GM12878 (cell line): Measurements from ENCODE around the gene MBD5. TPM values are rescaled to one million over a fixed set of nuclear protein-coding genes. Genes with fewer than 3 reads are reported as not detected.

Experiments
- ATAC-seq: fragments of 200-7000 bp; cut with Tn5 transposase; 3 replicates; pipeline ENCODE4 v1.9.1; 2020; ENCODE audit warnings: mild to moderate bottlenecking, moderate library complexity
- BruUV-seq: library from RNA; stranded (reverse); fragments of 400-500 nt; replicated peaks from 2 replicates; lab custom pipeline; 2021; lab: Mats Ljungman, UMichigan
- CTCF ChIA-PET: fragments of 300-600 bp; sonication (Branson Sonifier 250); formaldehyde crosslinking; extraction: SDS; loops from one replicate; lab custom pipeline; 2021; ENCODE audit warnings: inconsistent platforms; lab: Yijun Ruan, JAX
- POLR2A ChIA-PET: fragments of 350-600 bp; formaldehyde crosslinking; extraction: SDS; loops from one replicate; lab custom pipeline; 2021; ENCODE audit warnings: inconsistent platforms; lab: Charles Lee
- RAD21 ChIA-PET: fragments of 300-600 bp; sonication (Branson Sonifier 250); formaldehyde crosslinking; loops from one replicate; lab custom pipeline; 2023; ENCODE audit warnings: antibody characterized with exemption; ENCODE audit not compliant: unreplicated experiment; lab: Charles Lee
- SMC1A ChIA-PET: fragments of 300-600 bp; sonication (Branson Sonifier 250); formaldehyde crosslinking; loops from one replicate; lab custom pipeline; 2023; ENCODE audit not compliant: unreplicated experiment, uncharacterized antibody; lab: Charles Lee
- DNase-seq: peaks from one replicate; pipeline ENCODE4 v3.0.0-alpha.2; 2011; ENCODE audit warnings: low read depth, low spot score
- FAIRE-seq: peaks from 3 replicates; lab custom pipeline; 2011; peaks lifted over from hg19 to GRCh38; lab: Jason Lieb, UNC
- H2AFZ ChIP-seq: 2 replicates; pipeline ENCODE4 v1.6.0; 2011; ENCODE audit warnings: low read depth, low read length, control low read depth; ENCODE audit not compliant: control insufficient read depth
- H3K27ac ChIP-seq: 2 replicates; pipeline ENCODE4 v1.5.1; 2011; ENCODE audit warnings: control low read depth; ENCODE audit not compliant: control insufficient read depth, insufficient read depth
- H3K27me3 ChIP-seq, 2 experiments: replicated peaks in 1 of 2; 2 replicates each; pipeline versions ENCODE4 v1.6.0 to v1.6.1; 2011; ENCODE audit warnings: low read length in 1 of 2; ENCODE audit not compliant: control insufficient read depth in 2 of 2, insufficient read depth in 2 of 2
- H3K36me3 ChIP-seq, 2 experiments: 2 replicates each; pipeline ENCODE4 v1.5.1; 2011; ENCODE audit warnings: low read length in 1 of 2; ENCODE audit not compliant: control insufficient read depth in 2 of 2, insufficient read depth in 2 of 2
- H3K4me1 ChIP-seq: 2 replicates; pipeline ENCODE4 v1.6.1; 2011; ENCODE audit warnings: mild to moderate bottlenecking, low read length, moderate library complexity, mixed read lengths; ENCODE audit not compliant: control insufficient read depth, insufficient read depth
- H3K4me2 ChIP-seq: 2 replicates; pipeline ENCODE4 v1.6.0; 2011; ENCODE audit warnings: control low read depth; ENCODE audit not compliant: control insufficient read depth, insufficient read depth
- H3K4me3 ChIP-seq: fragments of 200-600 bp; sonication (generic); 2 replicates; pipeline ENCODE4 v1.5.1; 2016
- H3K79me2 ChIP-seq: 2 replicates; pipeline ENCODE4 v1.6.0; 2011; ENCODE audit warnings: low read length; ENCODE audit not compliant: control insufficient read depth, insufficient read depth
- H3K9ac ChIP-seq: 2 replicates; pipeline ENCODE4 v1.8.0; 2011; ENCODE audit warnings: low read length, control low read depth, mixed read lengths; ENCODE audit not compliant: control insufficient read depth, insufficient read depth
- H3K9me3 ChIP-seq: replicated peaks from 3 replicates; pipeline ENCODE4 v1.5.1; 2011; ENCODE audit warnings: mild to moderate bottlenecking, low read length; ENCODE audit not compliant: control insufficient read depth, insufficient read depth
- H4K20me1 ChIP-seq: 2 replicates; pipeline ENCODE4 v1.6.0; 2011; ENCODE audit not compliant: control insufficient read depth, insufficient read depth
- BACH1 ChIP-seq: fragments of 450-650 bp; IDR thresholded peaks from 2 replicates; pipeline ENCODE4 v1.6.1; 2017; ENCODE audit warnings: mild to moderate bottlenecking, borderline replicate concordance
- CBFB ChIP-seq: IDR thresholded peaks from 2 replicates; pipeline ENCODE4 v1.6.1; 2016; ENCODE audit warnings: antibody characterized with exemption, low read depth
- CBX5 ChIP-seq: sonication (generic); IDR thresholded peaks from 2 replicates; pipeline ENCODE4 v1.6.1; 2016; ENCODE audit warnings: low read depth, moderate library complexity, mild to moderate bottlenecking, inconsistent platforms
- CEBPZ ChIP-seq: fragments of 150-350 bp; IDR thresholded peaks from 2 replicates; pipeline ENCODE4 v1.6.1; 2016; ENCODE audit warnings: low read depth, low read length
- HCFC1 ChIP-seq: fragments of 150-350 bp; IDR thresholded peaks from 2 replicates; pipeline ENCODE4 v1.6.1; 2014; ENCODE audit warnings: low read length
- IKZF1 ChIP-seq: fragments of 450-650 bp; conservative IDR thresholded peaks from 2 replicates; pipeline ENCODE4 v1.6.1; 2017; ENCODE audit warnings: antibody characterized with exemption, mild to moderate bottlenecking
- JUND ChIP-seq: IDR thresholded peaks from 2 replicates; pipeline ENCODE4 v1.6.1; 2012; ENCODE audit warnings: low read depth, mild to moderate bottlenecking, low read length, improper control_type of control experiment, moderate library complexity
- KAT2A ChIP-seq: conservative IDR thresholded peaks from 2 replicates; pipeline ENCODE4 v1.6.1; 2011; ENCODE audit warnings: low read depth, low read length; ENCODE audit not compliant: control insufficient read depth
- MAX ChIP-seq: IDR thresholded peaks from 2 replicates; pipeline ENCODE4 v1.6.1; 2012; ENCODE audit warnings: low read depth, low read length, improper control_type of control experiment
- NR2C2 ChIP-seq: IDR thresholded peaks from 2 replicates; pipeline ENCODE4 v1.6.1; 2011; ENCODE audit warnings: borderline replicate concordance, low read depth; ENCODE audit not compliant: control insufficient read depth, insufficient read length
- NRF1 ChIP-seq: conservative IDR thresholded peaks from 2 replicates; pipeline ENCODE4 v1.6.1; 2011; ENCODE audit warnings: mild to moderate bottlenecking, low read depth, low read length, improper control_type of control experiment
- PAX5 ChIP-seq: IDR thresholded peaks from 2 replicates; pipeline ENCODE4 v1.6.1; 2011; ENCODE audit warnings: low read depth, low read length, borderline replicate concordance
- POLR2AphosphoS2 ChIP-seq: IDR thresholded peaks from 2 replicates; pipeline ENCODE4 v1.6.1; 2011; ENCODE audit warnings: low read depth, mild to moderate bottlenecking, low read length, improper control_type of control experiment, moderate library complexity
- SMARCA5 ChIP-seq: fragments of 450-650 bp; IDR thresholded peaks from 2 replicates; pipeline ENCODE4 v1.6.1; 2017; ENCODE audit warnings: mild to moderate bottlenecking
- STAT1 ChIP-seq: fragments of 450-650 bp; conservative IDR thresholded peaks from 2 replicates; pipeline ENCODE4 v1.6.1; 2014; ENCODE audit warnings: antibody characterized with exemption, mild to moderate bottlenecking
- STAT3 ChIP-seq: IDR thresholded peaks from 2 replicates; pipeline ENCODE4 v1.6.1; 2011; ENCODE audit warnings: low read depth, low read length, improper control_type of control experiment
- SUPT20H ChIP-seq: IDR thresholded peaks from 2 replicates; pipeline ENCODE4 v1.6.1; 2011; ENCODE audit warnings: low read depth, mild to moderate bottlenecking, low read length, moderate library complexity, borderline replicate concordance; ENCODE audit not compliant: control insufficient read depth
- TCF7 ChIP-seq: IDR thresholded peaks from 2 replicates; pipeline ENCODE4 v1.6.1; 2014; ENCODE audit warnings: antibody characterized with exemption, borderline replicate concordance
- ZBED1 ChIP-seq: IDR thresholded peaks from 2 replicates; pipeline ENCODE4 v1.6.1; 2016; ENCODE audit warnings: borderline replicate concordance
- ZZZ3 ChIP-seq: IDR thresholded peaks from 2 replicates; pipeline ENCODE4 v1.6.1; 2011; ENCODE audit warnings: low read depth; ENCODE audit not compliant: control insufficient read depth, insufficient read length
- WGBS: methylation state at CpG from one replicate; pipeline ENCODE4 v1.1.6; 2016; ENCODE audit warnings: low lambda C conversion rate; ENCODE audit not compliant: insufficient replicate concordance, insufficient coverage; ENCODE audit errors: missing lambda C conversion rate; 5-methylcytosine and 5-hydroxymethylcytosine counted together
- in situ Hi-C: fragments of 300-500 bp; cut with MboI; formaldehyde crosslinking; loops from 9 replicates; pipeline ENCODE4 v1.14.3; 2018; ENCODE audit warnings: mixed read lengths
- intact Hi-C: fragments of 100-400 bp; cut with micrococcal nuclease; formaldehyde crosslinking; loops from one replicate; pipeline ENCODE4 v1.14.2; 2022; ENCODE audit not compliant: unreplicated experiment
- polyA plus RNA-seq, 11 experiments: library from polyadenylated mRNA; depleted of rRNA in 4 of 11; unstranded in 6 of 11; stranded (reverse) in 5 of 11; fragments of >200 nt; fragmentation: Nextera tagmentation in 4 of 11; fragmentation: Illumina TruSeq in 1 of 11; extraction: Ambion mirVana in 4 of 11; extraction: Trizol in 1 of 11; gene quantifications; 1 replicate in 1 of 11; 2 replicates in 10 of 11; pipeline versions ENCODE4 v1.2.1 to v1.2.3, GENCODE V29; 2011 to 2016; ENCODE audit warnings: inconsistent platforms in 2 of 11, missing spikeins in 2 of 11, low read depth in 1 of 11
- total RNA-seq, 4 experiments: library from RNA; depleted of rRNA in 3 of 4; stranded (reverse); fragments of >200 nt in 3 of 4; fragmentation: Illumina TruSeq in 1 of 4; extraction: Trizol in 1 of 4; gene quantifications; 2 replicates each; pipeline versions ENCODE4 v1.2.1 to v1.2.3, GENCODE V29; 2013 to 2021

Gene MBD5
- total and polyA plus RNA-seq, 10 of the 15 experiments (the other 5 are each of a cell fraction or from before 2014, with no cell fraction given) = 7.4 to 58.0 (median 21.2) TPM

- H3K4me2 ChIP-seq = no peak overlapping the region
- no peaks in the 10 kb centered on the region for H4K20me1 ChIP-seq
- SMC1A ChIA-PET = interaction anchor here (0.6 to 7.2 kb wide), 50 partner anchors 8 to 825 kb away, joined by 3 to 145 read pairs (median 4); partner anchors contain the start of genes MBD5 and ORC4
- no peak overlapping the region for H3K9ac ChIP-seq
- BruUV-seq = no TSS peak
- H3K27ac ChIP-seq = no peak overlapping the region
- WGBS = 51% methylated on average over 4 of the region's 4 CpGs
- FAIRE-seq (no peak), ATAC-seq (peak; percentile 91), DNase-seq (peak; percentile 31)
- intact Hi-C loops = loop anchor here (1.0 to 10.0 kb wide), 6 partner anchors 59 to 1001 kb away; partner anchors contain the start of gene EPC2
- in situ Hi-C loops = loop anchor here (5.0 kb wide), 1 partner anchor 522 kb away; no protein-coding TSS in a partner anchor
- RAD21 ChIA-PET = interaction anchor here (0.6 to 5.1 kb wide), 37 partner anchors 10 to 655 kb away, joined by 3 to 184 read pairs (median 4); partner anchors contain the start of genes MBD5 and ORC4
- H3K9me3 ChIP-seq = no peaks in the 10 kb centered on the region; the same call in 1 of the 3 replicates
- POLR2A ChIA-PET = interaction anchor here (0.7 to 1.6 kb wide), 2 partner anchors 31 to 520 kb away, joined by 5 to 8 read pairs; partner anchors contain the start of genes MBD5 and ORC4
- no peaks in the 10 kb centered on the region for H3K27me3 ChIP-seq
- H3K36me3 ChIP-seq = no peaks in the 10 kb centered on the region
- peaks cover 3% of the 10 kb centered on the region; the same call in 1 of the 2 replicates for H3K4me1 ChIP-seq
- peaks cover 22% of the 10 kb centered on the region for H3K79me2 ChIP-seq
- H3K4me3 ChIP-seq = no peak overlapping the region
- no peak overlapping the region for H2AFZ ChIP-seq
- CTCF ChIA-PET = interaction anchor here (0.8 to 9.2 kb wide), 56 partner anchors 9 to 1043 kb away, joined by 3 to 275 read pairs (median 4); partner anchors contain the start of genes MBD5 and ORC4
- TF ChIP-seq IKZF1 (no peak), SUPT20H (no peak), NR2C2 (no peak), CBFB (no peak), BACH1 (no peak), STAT1 (no peak), TCF7 (no peak), NRF1 (no peak), HCFC1 (no peak), MAX (no peak), CBX5 (0 out of 2 replicates have a peak, but pooled peaks have one; percentile 20), PAX5 (no peak), KAT2A (no peak), STAT3 (no peak), ZZZ3 (no peak), POLR2AphosphoS2 (no peak), JUND (no peak), CEBPZ (no peak), SMARCA5 (peak; percentile 39; the same call in 1 of the 2 replicates), ZBED1 (no peak)
Measured at GRCh38 chr2:147989809-147990403, 31.0 kb upstream of the MBD5 start.
